Hepatocyte (in vitro differentiated cells): Measurements from ENCODE around the gene SAMD11.

Source experiments
- CTCF ChIP-seq: fragments of 200-600 bp; sonication (generic); IDR thresholded peaks from 2 replicates; pipeline ENCODE4 v1.5.1; 2016; ENCODE audit warnings: antibody characterized with exemption, mild to moderate bottlenecking; ENCODE audit not compliant: poor library complexity
- EZH2 ChIP-seq: fragments of 200-600 bp; sonication (generic); IDR thresholded peaks from 2 replicates; pipeline ENCODE4 v1.6.1; 2016; ENCODE audit warnings: antibody characterized with exemption, mild to moderate bottlenecking, borderline replicate concordance
- EZH2phosphoT487 ChIP-seq: fragments of 200-600 bp; sonication (generic); IDR thresholded peaks from one replicate; pipeline ENCODE4 v1.6.1; 2018; ENCODE audit warnings: antibody characterized with exemption, mild to moderate bottlenecking, low read depth, moderate library complexity; ENCODE audit not compliant: unreplicated experiment, severe bottlenecking

- no peak for TF ChIP-seq CTCF
- no peak for TF ChIP-seq EZH2
- TF ChIP-seq EZH2phosphoT487, result no peak
Measured at GRCh38 chr1:942864-943533, 19.3 kb downstream of the SAMD11 start.
